ENCODE measurements around the gene LRP1-AS. TPM values are rescaled to one million over a fixed set of nuclear protein-coding genes. Genes with fewer than 3 reads are reported as not detected.

LRP1-AS gene
- total RNA-seq (not detected), polyA plus RNA-seq (ENCODE audit: insufficient read depth, low read depth, low replicate concordance) (not detected)
- long read RNA-seq, donor 1 = 0 reads
- long read RNA-seq, donor 2 = 0 reads
- long read RNA-seq, donor 3 = 0 reads
- long read RNA-seq, donor 4 = 0 reads
- long read RNA-seq, donor 5 = 0 reads
- long read RNA-seq, donor 6 = 0 reads
- long read RNA-seq, donor 7 = 0 reads
- long read RNA-seq, donor 8 = 0 reads
- long read RNA-seq, donor 9 = 0 reads
- long read RNA-seq, donor 10 = 0 reads

GRCh38 chr12:57146961-57147944 is at the start of gene LRP1-AS:
TSS of gene LRP1-AS (minus strand) at chr12:57147619.
- DNase-seq = peak in 1 of 5 donors; percentile 40
- Histone ChIP-seq H3K27ac (ENCODE audit: low read depth in 2 of 2, low read length in 2 of 2) (peak within 1 kb of the TSS in 1 of 2 donors; percentile 41), H3K27me3 (ENCODE audit: control insufficient read depth, insufficient read depth, low read length) (no peaks in the 10 kb centered on the region), H3K4me3 (ENCODE audit: low read length in 3 of 3) (no peak within 1 kb of the TSS), H3K9me3 (ENCODE audit: control insufficient read depth in 2 of 3, insufficient read depth in 1 of 3, low read length in 3 of 3) (no peaks in the 10 kb centered on the region), H3K9ac (ENCODE audit: low read length in 3 of 3) (no peak within 1 kb of the TSS), H3K36me3 (ENCODE audit: control insufficient read depth in 2 of 3, insufficient read depth in 3 of 3, low read length in 3 of 3) (peaks cover 10 to 23% (median 12%) of the 10 kb centered on the region in 3 donors), H3K4me1 (ENCODE audit: control insufficient read depth in 2 of 3, insufficient read depth in 2 of 3, low read depth in 1 of 3, low read length in 3 of 3) (peaks cover 0 to 20% (median 5%) of the 10 kb centered on the region in 3 donors)
- FAIRE-seq = no peak
- no peak for TF ChIP-seq CTCF (IDR thresholded peaks at IDR 0.05; ENCODE audit: borderline replicate concordance, extremely low read depth, insufficient read depth)
- intact Hi-C loops (cut with DNase I) = no loop called here

- no peak overlapping the region for H3K4me3 ChIP-seq (ENCODE audit: low read length in 3 of 3)
- DNase-seq (no peak), FAIRE-seq (no peak)
- H3K9me3 ChIP-seq (ENCODE audit: control insufficient read depth in 2 of 3, insufficient read depth in 1 of 3, low read length in 3 of 3) = no peaks in the 10 kb centered on the region
- H3K27ac ChIP-seq (ENCODE audit: low read depth in 2 of 2, low read length in 2 of 2) = no peak overlapping the region
- no peaks in the 10 kb centered on the region for H3K4me1 ChIP-seq (ENCODE audit: control insufficient read depth in 2 of 3, insufficient read depth in 2 of 3, low read depth in 1 of 3, low read length in 3 of 3)
- H3K36me3 ChIP-seq (ENCODE audit: control insufficient read depth in 2 of 3, insufficient read depth in 3 of 3, low read length in 3 of 3) = peaks cover 2 to 21% (median 13%) of the 10 kb centered on the region in 3 donors
- TF ChIP-seq CTCF (IDR thresholded peaks at IDR 0.05; ENCODE audit: borderline replicate concordance, extremely low read depth, insufficient read depth) = no peak
- no peaks in the 10 kb centered on the region for H3K27me3 ChIP-seq (ENCODE audit: control insufficient read depth, insufficient read depth, low read length)
- intact Hi-C loops (cut with DNase I) = no loop called here
- H3K9ac ChIP-seq (ENCODE audit: low read length in 3 of 3) = no peak overlapping the region
Observed at GRCh38 chr12:57196956-57197355, 49.5 kb upstream of the LRP1-AS start.

DNA sequence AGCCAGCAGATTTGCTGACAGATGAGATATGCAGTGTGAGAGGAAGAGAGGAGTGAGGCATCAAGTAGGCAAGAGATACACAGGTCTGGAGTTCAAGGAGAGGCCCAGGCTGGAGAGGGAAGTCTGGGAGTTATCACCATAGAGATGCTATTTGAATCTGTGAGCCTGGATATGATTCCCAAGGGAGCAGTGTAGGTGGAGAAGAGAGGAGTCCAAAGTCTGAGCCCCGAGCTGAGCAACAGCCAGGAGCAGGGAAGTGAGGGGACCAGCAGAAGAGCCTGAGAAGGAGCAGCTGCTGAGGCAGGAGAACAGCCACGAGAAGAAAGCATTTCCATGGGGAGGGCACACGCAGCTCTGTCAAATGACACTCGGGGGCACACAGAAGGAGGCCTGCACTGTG is 49.0 kb upstream of the LRP1-AS start:
- DNase-seq (no peak), FAIRE-seq (no peak)
- no peaks in the 10 kb centered on the region for H3K27me3 ChIP-seq (ENCODE audit: control insufficient read depth, insufficient read depth, low read length)
- H3K9ac ChIP-seq (ENCODE audit: low read length in 3 of 3) = no peak overlapping the region
- H3K36me3 ChIP-seq (ENCODE audit: control insufficient read depth in 2 of 3, insufficient read depth in 3 of 3, low read length in 3 of 3) = peaks cover 7 to 27% (median 16%) of the 10 kb centered on the region in 3 donors
- intact Hi-C loops (cut with DNase I) = no loop called here
- no peaks in the 10 kb centered on the region for H3K4me1 ChIP-seq (ENCODE audit: control insufficient read depth in 2 of 3, insufficient read depth in 2 of 3, low read depth in 1 of 3, low read length in 3 of 3)
- no peak overlapping the region for H3K4me3 ChIP-seq (ENCODE audit: low read length in 3 of 3)
- no peak overlapping the region for H3K27ac ChIP-seq (ENCODE audit: low read depth in 2 of 2, low read length in 2 of 2)
- peaks cover 0 to 2% (median 0%) of the 10 kb centered on the region in 3 donors for H3K9me3 ChIP-seq (ENCODE audit: control insufficient read depth in 2 of 3, insufficient read depth in 1 of 3, low read length in 3 of 3)
- TF ChIP-seq CTCF (IDR thresholded peaks at IDR 0.05; ENCODE audit: borderline replicate concordance, extremely low read depth, insufficient read depth) = no peak

All from kidney (tissue), 22 donors.